HEK293T (cell line): ENCODE measurements around the gene LRIG1.

Experiments used
- FOXA1 ChIP-seq: fragments of 450-650 bp; IDR thresholded peaks from 2 replicates; pipeline ENCODE4 v1.6.1; 2016; ENCODE audit warnings: mild to moderate bottlenecking
- FOXK2 ChIP-seq: fragments of 450-650 bp; IDR thresholded peaks from 2 replicates; pipeline ENCODE4 v1.6.1; 2016; ENCODE audit warnings: mild to moderate bottlenecking
- L3MBTL2 ChIP-seq: fragments of 450-650 bp; conservative IDR thresholded peaks from 2 replicates; pipeline ENCODE4 v1.6.1; 2016; ENCODE audit warnings: mild to moderate bottlenecking
- NFRKB ChIP-seq: fragments of 450-650 bp; IDR thresholded peaks from 2 replicates; pipeline ENCODE4 v1.6.1; 2016; ENCODE audit warnings: mild to moderate bottlenecking, moderate library complexity
- SUZ12 ChIP-seq: fragments of 450-650 bp; IDR thresholded peaks from 2 replicates; pipeline ENCODE4 v1.6.1; 2016; ENCODE audit warnings: mild to moderate bottlenecking
- ZNF384 ChIP-seq: fragments of 450-650 bp; IDR thresholded peaks from 2 replicates; pipeline ENCODE4 v1.6.1; 2016

DNA sequence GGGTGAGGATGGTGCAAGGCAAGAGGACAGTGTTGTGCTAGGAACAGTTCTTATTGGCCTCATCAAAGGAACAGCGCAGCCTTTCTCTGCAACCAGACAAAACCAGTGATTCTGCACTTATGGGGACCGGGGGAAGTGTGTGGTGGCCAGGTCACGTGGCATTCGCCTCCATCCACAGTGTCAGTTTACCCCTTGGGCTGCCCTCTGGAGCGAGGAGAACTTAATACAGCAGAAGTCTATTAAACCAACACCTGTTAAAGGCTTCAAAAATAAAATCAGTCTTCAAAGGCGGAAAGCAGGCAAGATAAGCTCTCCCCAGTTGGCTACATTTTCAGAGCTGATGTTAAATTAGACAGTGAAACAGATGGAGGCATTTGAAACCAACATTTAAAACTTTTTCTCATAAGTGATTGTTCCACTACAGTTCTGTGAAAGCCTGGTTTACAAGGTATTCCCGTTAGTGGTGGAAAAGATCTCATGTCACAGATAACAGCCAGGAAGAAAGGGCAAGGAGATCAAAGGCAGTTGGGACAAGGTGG is 75.2 kb downstream of the LRIG1 start:
- TF ChIP-seq NFRKB (no peak), L3MBTL2 (no peak), FOXK2 (no peak), FOXA1 (no peak), SUZ12 (no peak), ZNF384 (no peak)
